Pancreas (tissue), 10 donors: Measurements from ENCODE around the gene DNAJC15. TPM values are rescaled to one million over a fixed set of nuclear protein-coding genes. Genes with fewer than 3 reads are reported as not detected.
"Not testable (repeated sequence)": the region's sequence is repeated elsewhere in the genome, so short reads cannot be mapped to it uniquely, and the experiment has no call there.

ENCODE experiments used
- ATAC-seq, 4 donors: fragments of 200-7000 bp; cut with Tn5 transposase; one replicate each; pipeline versions ENCODE4 v1.8.0 to v1.9.1; 2020; ENCODE audit warnings: mild to moderate bottlenecking in 4 of 4, moderate library complexity in 4 of 4
- DNase-seq, 6 donors: peaks; one replicate each; pipeline ENCODE4 v3.0.0-alpha.2; 2020
- FAIRE-seq: peaks from 2 replicates; lab custom pipeline; 2012; peaks lifted over from hg19 to GRCh38; lab: Jason Lieb, UNC
- H3K27ac ChIP-seq, 4 donors: fragments of 200-600 bp; sonication (generic); 1 replicate in 3 of 4; 2 replicates in 1 of 4; pipeline versions ENCODE4 v1.5.0 to v1.8.0; 2020
- H3K27me3 ChIP-seq, 4 donors: fragments of 200-600 bp; one replicate each; pipeline ENCODE4 v1.8.0; 2021
- H3K36me3 ChIP-seq, 3 donors: fragments of 200-600 bp; sonication (generic) in 1 of 3; one replicate each; pipeline versions ENCODE4 v1.5.0 to v1.8.0; 2020 to 2021
- H3K4me1 ChIP-seq, 3 donors: fragments of 200-600 bp; one replicate each; pipeline ENCODE4 v1.8.0; 2021
- H3K4me3 ChIP-seq, 4 donors: fragments of 200-600 bp; sonication (generic) in 2 of 4; one replicate each; pipeline versions ENCODE4 v1.5.0 to v1.8.0; 2020 to 2021
- H3K9me3 ChIP-seq, 4 donors: fragments of 200-600 bp; one replicate each; pipeline ENCODE4 v1.8.0; 2021
- WGBS, 2 donors: extraction: QIAGEN DNeasy Blood & Tissue Kit; methylation state at CpG; one replicate each; pipeline ENCODE4 v1.1.7; 2013; 5-methylcytosine and 5-hydroxymethylcytosine counted together
- intact Hi-C, 3 donors: fragments of 100-400 bp; cut with DNase I; formaldehyde crosslinking; loops; one replicate each; pipeline versions ENCODE4 v1.11.1 to v1.14.2; 2022
- polyA plus RNA-seq, 2 donors: library from polyadenylated mRNA; stranded (reverse); fragments of 200-250 nt; gene quantifications; one replicate each; pipeline ENCODE4 v1.2.3, GENCODE V29; 2013
- total RNA-seq, 6 donors: library from RNA; stranded (reverse); fragmentation: NEBNext Ultra II Directional in 4 of 6; extraction: Animal tissue kit (Norgen Biotek cat#: 25700) in 4 of 6; gene quantifications; one replicate each; pipeline versions ENCODE4 v1.2.1 to v1.2.4, GENCODE V29; 2021 to 2023
- TF ChIP-seq, protein P1 (sequence below), 4 donors: fragments of 200-600 bp; sonication (generic) in 3 of 4; IDR thresholded peaks; one replicate each; pipeline versions ENCODE4 v1.5.0 to v1.8.0; 2021; ENCODE audit warnings: antibody characterized with exemption in 4 of 4
- donor health status: healthy with polysubstance abuse.
- donor health status: DM: no; HTN: no; CAD: no; lungs with moderate emphysema.
- donor health status: DM: no; HTN: no; CAD: no.
- donor health status: control.
- donor health status: control.
- donor health status: Bipolar disorder and iron deficiency.
- donor health status: DM: yes; HTN: yes; CAD: no.
- donor health status: DM: no; HTN: no; CAD: no.
- donor health status: DM: no; HTN: no; CAD: no.
- donor health status: DM: yes; HTN: yes; CAD: no.

Gene DNAJC15
- total and polyA plus RNA-seq, 8 donors: 5.2 to 10.2 (median 6.8) TPM

DNA sequence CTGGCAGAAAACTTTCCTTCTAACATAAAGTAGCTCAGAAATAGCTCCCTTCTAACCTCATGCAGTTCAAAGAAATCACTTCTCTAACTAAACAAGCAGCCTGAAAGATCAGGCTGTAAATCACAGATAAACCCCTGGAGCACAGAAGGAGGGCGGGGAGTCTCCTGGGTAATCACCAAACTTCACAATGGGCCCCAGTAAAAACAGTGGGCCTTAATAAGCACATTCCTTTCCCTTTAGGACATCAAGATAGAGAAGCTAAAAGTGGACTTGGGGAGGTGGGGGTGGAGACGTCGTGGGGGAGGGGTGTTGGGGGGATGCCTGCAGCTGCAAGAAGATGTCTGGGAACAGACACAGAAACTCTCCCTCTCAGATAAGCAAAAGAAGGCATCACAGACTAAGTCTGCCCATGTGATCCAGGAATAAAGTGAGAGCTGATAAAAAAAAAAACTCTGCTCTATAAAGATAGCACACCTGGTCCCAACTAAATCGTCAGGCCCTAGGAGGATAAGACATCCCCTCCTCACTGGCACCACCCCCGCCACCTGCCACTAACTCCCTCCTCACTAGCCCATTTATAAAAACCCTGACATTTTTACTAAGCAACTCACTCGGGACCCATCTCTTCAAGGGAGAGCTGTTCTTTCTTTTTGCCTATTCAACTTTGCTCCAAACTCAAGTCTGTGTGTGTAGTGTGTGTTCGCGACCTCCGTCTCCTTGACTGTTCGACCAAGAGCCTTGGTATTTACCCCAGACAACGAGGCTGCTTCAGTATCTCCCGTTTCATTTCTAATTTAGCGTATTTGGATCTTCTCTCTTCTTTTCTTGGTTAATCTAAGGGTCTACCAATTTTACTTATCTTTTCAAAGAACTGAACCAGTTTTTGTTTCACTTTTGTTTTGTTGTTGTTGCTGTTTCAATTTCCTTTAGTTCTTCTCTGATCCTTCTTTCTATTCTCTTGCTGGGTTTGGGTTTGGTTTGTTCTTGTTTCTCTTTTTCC lies 31.7 kb downstream of the DNAJC15 start:
- H3K4me3 ChIP-seq: peak overlapping the region in 2 of 4 donors; percentile 14 to 41
- peak; percentile 13 for FAIRE-seq
- TF ChIP-seq, protein P1, sequence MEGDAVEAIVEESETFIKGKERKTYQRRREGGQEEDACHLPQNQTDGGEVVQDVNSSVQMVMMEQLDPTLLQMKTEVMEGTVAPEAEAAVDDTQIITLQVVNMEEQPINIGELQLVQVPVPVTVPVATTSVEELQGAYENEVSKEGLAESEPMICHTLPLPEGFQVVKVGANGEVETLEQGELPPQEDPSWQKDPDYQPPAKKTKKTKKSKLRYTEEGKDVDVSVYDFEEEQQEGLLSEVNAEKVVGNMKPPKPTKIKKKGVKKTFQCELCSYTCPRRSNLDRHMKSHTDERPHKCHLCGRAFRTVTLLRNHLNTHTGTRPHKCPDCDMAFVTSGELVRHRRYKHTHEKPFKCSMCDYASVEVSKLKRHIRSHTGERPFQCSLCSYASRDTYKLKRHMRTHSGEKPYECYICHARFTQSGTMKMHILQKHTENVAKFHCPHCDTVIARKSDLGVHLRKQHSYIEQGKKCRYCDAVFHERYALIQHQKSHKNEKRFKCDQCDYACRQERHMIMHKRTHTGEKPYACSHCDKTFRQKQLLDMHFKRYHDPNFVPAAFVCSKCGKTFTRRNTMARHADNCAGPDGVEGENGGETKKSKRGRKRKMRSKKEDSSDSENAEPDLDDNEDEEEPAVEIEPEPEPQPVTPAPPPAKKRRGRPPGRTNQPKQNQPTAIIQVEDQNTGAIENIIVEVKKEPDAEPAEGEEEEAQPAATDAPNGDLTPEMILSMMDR (IDR thresholded peaks at IDR 0.05): no peak
- no peaks in the 10 kb centered on the region for H3K9me3 ChIP-seq
- peak; percentile 55 to 78 (median 72) for ATAC-seq
- 33 to 40% methylated on average over 13 of the region's 13 CpGs for WGBS, 2 donors
- peaks cover 0 to 16% (median 0%) of the 10 kb centered on the region in 3 donors for H3K4me1 ChIP-seq
- peak overlapping the region in 3 of 4 donors; percentile 39 to 84 (median 83) for H3K27ac ChIP-seq
- intact Hi-C loops: no loop called here
- no peaks in the 10 kb centered on the region for H3K27me3 ChIP-seq
- H3K36me3 ChIP-seq: no peaks in the 10 kb centered on the region
- DNase-seq: no peak

DNA sequence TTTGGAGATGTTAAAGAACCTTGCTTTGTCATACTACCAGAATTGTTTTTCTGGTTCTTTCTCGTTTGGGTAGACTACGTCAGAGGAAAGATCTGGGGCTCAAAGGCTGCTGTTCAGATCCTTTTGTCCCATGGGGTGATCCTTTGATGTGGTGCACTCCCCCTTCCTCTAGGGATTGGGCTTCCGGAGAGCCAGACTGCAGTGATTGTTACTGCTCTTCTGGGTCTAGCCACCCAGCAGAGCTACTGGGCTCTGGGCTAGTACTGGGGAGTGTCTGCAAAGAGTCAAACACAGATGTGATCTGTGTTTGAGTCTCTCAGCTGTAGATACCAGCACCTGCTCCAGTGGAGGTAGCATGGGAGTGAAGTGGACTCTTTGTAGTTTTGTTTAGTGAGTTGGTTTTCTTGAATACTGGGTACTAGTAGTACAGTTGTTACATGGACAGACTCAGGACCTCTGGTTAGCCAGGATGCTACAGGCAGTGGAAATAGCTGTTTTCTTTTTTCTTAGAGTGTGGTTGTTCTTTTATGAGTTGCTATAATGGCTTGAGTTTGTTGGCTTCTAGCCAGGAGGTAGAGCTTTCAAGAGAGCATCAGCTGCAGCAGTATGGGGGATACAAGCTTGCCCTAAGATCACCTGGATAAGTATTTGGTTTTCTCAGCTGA lies 34.4 kb downstream of the DNAJC15 start:
- no peaks in the 10 kb centered on the region for H3K27me3 ChIP-seq
- DNase-seq (no peak), FAIRE-seq (no peak), ATAC-seq (no peak)
- H3K4me3 ChIP-seq: no peak overlapping the region
- no peak overlapping the region for H3K27ac ChIP-seq
- H3K9me3 ChIP-seq: no peaks in the 10 kb centered on the region
- peaks cover 0 to 16% (median 0%) of the 10 kb centered on the region in 3 donors for H3K4me1 ChIP-seq
- TF ChIP-seq, protein P1 (IDR thresholded peaks at IDR 0.05): no peak
- intact Hi-C loops: no loop called here
- H3K36me3 ChIP-seq: no peaks in the 10 kb centered on the region
- WGBS, 2 donors: 86 to 88% methylated on average over 3 of the region's 3 CpGs

DNA sequence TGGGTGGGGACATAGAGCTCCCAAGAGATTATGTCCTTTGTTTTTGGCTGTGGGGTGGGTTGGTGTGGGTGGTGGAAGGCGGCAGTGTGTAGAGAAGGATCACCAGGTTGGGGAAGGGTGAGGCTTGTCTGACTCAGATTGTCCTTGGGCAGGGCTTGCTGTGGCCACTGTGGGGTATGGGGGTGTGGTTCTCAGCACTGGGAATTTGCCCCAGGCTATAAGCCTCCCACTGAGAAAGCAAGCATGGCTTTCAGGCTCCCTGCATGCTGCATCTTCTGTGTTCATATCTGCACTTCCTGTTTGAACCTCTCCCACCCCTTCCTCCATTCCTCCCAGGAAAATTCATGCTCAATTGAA lies 34.9 kb downstream of the DNAJC15 start:
- H3K4me1 ChIP-seq: peaks cover 0 to 16% (median 0%) of the 10 kb centered on the region in 3 donors

DNA sequence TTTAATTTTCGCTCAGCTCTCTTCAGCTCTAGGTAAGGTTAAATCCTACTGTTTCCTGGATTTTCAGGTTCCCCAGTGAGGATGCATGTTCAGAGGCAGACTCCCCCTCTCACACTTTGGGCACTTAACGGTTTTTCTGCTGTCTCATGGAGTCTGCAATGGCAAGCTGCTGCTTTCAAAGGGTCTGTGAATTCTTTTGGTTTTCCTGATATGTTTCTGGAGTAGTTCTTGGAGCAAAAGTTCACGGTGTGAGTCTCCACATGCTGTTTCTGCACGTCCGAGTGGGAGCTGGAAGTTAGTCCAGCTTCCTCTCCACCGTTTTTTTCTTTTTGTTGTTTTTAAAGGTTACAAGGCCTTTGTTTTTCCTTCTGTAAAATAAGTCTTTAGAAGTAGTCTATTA lies 35.4 kb downstream of the DNAJC15 start:
- H3K9me3 ChIP-seq: no peaks in the 10 kb centered on the region
- peaks cover 0 to 16% (median 0%) of the 10 kb centered on the region in 3 donors for H3K4me1 ChIP-seq
- TF ChIP-seq, protein P1 (IDR thresholded peaks at IDR 0.05): no peak
- H3K4me3 ChIP-seq: no peak overlapping the region
- H3K27ac ChIP-seq: peak overlapping the region in 1 of 4 donors; percentile 13
- H3K27me3 ChIP-seq: no peaks in the 10 kb centered on the region
- FAIRE-seq (no peak), DNase-seq (no peak), ATAC-seq (no peak)
- intact Hi-C loops: no loop called here
- no peaks in the 10 kb centered on the region for H3K36me3 ChIP-seq
- WGBS, 2 donors: 89 to 91% methylated on average over 6 of the region's 6 CpGs

More for the DNA sequence above, 34.9 kb downstream of the DNAJC15 start:
- H3K27me3 ChIP-seq: no peaks in the 10 kb centered on the region
- TF ChIP-seq, protein P1 (IDR thresholded peaks at IDR 0.05): no peak
- intact Hi-C loops: no loop called here
- FAIRE-seq: no peak
- peak in 3 of 4 donors; percentile 39 to 58 (median 51) for ATAC-seq
- H3K36me3 ChIP-seq: no peaks in the 10 kb centered on the region
- no peak for DNase-seq
- H3K27ac ChIP-seq: peak overlapping the region in 1 of 4 donors; percentile 13
- 89 to 91% methylated on average over 1 of the region's 1 CpG for WGBS, 2 donors
- no peak overlapping the region for H3K4me3 ChIP-seq
- no peaks in the 10 kb centered on the region for H3K9me3 ChIP-seq

DNA sequence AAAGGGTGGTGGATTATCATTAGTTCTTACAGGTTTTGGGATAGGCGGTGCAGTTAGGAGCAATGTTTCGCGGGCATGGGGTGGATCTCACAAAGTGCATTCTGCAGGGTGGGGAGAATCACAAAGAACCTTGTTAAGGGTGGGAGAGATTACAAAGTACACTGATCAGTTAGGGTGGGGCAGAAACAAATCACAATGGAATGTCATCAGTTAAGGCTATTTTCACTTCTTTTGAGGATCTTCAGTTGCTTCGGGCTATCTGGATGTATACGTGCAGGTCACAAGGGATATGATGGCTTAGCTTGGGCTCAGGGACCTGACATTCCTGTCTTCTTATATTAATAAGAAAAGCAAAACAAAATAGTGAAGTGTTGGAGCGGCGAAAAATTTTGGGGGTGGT lies 36.4 kb downstream of the DNAJC15 start:
- FAIRE-seq, H3K4me3 ChIP-seq, H3K36me3 ChIP-seq, H3K27ac ChIP-seq, H3K9me3 ChIP-seq, ATAC-seq, intact Hi-C loops, H3K4me1 ChIP-seq, H3K27me3 ChIP-seq, DNase-seq: not testable (repeated sequence)
- 95 to 97% methylated on average over 7 of the region's 7 CpGs for WGBS, 2 donors

DNA sequence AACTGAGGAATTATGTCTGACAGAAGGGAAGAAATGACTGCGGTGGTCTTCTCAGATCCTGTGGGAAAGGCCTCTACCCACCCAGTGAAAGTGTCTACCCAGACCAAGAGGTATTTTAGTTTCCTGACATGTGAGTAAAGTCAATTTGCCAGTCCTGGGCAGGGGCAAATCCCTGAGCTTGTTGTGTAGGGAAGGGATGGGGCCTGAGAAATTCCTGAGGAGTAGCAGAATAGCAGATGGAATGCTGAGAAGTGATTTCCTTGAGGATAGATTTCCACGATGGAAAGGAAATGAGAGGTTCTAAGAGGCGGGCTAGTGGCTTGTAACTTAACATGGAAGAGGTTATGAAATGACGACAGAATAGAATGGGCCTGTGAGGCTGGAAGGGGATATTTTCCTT lies 37.4 kb downstream of the DNAJC15 start:
- DNase-seq, H3K4me1 ChIP-seq, intact Hi-C loops, H3K27ac ChIP-seq, H3K9me3 ChIP-seq, H3K36me3 ChIP-seq, H3K4me3 ChIP-seq, H3K27me3 ChIP-seq, ATAC-seq, FAIRE-seq: not testable (repeated sequence)
- 87 to 89% methylated on average over 4 of the region's 4 CpGs for WGBS, 2 donors
